Rectal smooth muscle tissue (tissue), 1 donor: ENCODE measurements around the gene CCDC201.

Experiments
- H3K27ac ChIP-seq: one replicate; pipeline ENCODE4 v1.7.0; 2013; ENCODE audit warnings: low read depth, low read length, inconsistent platforms
- H3K27me3 ChIP-seq: one replicate; pipeline ENCODE4 v1.7.0; 2013; ENCODE audit warnings: low read length; ENCODE audit not compliant: control insufficient read depth, insufficient read depth
- H3K36me3 ChIP-seq: one replicate; pipeline ENCODE4 v1.7.0; 2013; ENCODE audit warnings: low read length; ENCODE audit not compliant: control insufficient read depth, insufficient read depth
- H3K4me1 ChIP-seq: one replicate; pipeline ENCODE4 v1.7.0; 2013; ENCODE audit warnings: low read length; ENCODE audit not compliant: control insufficient read depth, insufficient read depth
- H3K4me3 ChIP-seq: one replicate; pipeline ENCODE4 v1.7.0; 2013; ENCODE audit warnings: low read length
- H3K9ac ChIP-seq: one replicate; pipeline ENCODE4 v1.7.0; 2013; ENCODE audit warnings: low read length

CCDC201 gene

DNA sequence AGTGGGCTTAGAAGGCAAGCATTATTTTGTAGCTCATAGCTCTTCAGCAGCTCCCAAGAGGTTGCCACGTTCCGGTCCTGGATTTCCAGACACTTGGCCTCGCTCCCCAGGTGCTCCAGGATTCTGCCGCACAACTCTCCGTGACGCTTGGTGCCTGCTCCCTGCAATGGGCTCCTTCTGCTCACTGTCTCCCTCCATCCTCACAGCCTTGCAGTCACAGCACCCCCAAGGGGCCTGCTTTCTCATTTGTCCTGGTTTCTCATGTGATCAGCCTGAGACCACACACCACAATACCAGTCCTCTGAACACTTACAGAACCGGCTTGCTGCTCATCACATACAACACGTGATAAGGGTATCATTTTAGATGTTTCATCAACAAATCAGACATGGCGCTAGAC is 38.4 kb upstream of the CCDC201 start:
- no peaks in the 10 kb centered on the region for H3K36me3 ChIP-seq

DNA sequence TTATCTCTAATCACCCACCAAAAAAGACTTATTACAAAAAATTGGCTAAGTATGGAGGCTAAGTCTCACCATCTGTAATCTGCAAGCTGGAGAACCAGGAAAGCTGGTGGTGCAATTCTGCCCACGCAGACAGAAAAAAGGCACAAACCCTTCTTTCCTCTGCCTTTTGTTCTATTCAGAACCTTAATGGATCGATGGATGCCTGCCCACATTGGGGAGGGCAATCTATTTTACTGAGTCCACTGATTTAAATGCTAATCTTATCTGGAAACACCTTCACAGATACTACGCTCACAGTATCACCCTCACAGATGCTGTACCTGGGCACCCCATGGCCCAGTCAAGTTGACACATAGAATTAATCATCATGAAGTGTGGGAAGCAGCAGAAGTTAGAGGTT is 38.0 kb upstream of the CCDC201 start:
- Histone ChIP-seq H3K36me3 (no peaks in the 10 kb centered on the region), H3K27me3 (no peaks in the 10 kb centered on the region)

More for the DNA sequence above, 38.4 kb upstream of the CCDC201 start:
- Histone ChIP-seq H3K27ac (no peak overlapping the region), H3K27me3 (no peaks in the 10 kb centered on the region), H3K4me3 (no peak overlapping the region), H3K4me1 (no peaks in the 10 kb centered on the region), H3K9ac (no peak overlapping the region)

DNA sequence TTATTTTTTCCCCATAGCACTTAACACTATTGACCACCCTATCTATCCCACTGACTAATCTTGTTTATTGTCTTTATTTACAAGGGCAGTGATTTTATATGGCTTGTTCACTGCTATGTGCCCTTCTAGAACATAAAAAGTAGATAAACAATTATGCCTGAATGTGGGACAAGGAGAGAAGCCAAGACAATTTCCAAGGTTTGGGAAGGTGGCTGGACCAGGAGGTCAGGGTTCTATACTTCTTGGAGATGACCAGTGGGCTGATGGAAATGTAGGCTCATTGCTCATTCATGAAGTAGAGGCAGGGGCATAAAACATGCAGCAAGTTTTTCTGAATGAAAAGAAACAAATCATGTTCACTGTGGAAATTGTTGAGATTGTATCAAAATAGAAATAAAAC is 36.7 kb upstream of the CCDC201 start:
- Histone ChIP-seq H3K27ac (no peak overlapping the region), H3K27me3 (no peaks in the 10 kb centered on the region), H3K36me3 (no peaks in the 10 kb centered on the region), H3K9ac (no peak overlapping the region), H3K4me1 (no peaks in the 10 kb centered on the region), H3K4me3 (no peak overlapping the region)

More for the DNA sequence above, 38.0 kb upstream of the CCDC201 start:
- H3K4me3 ChIP-seq, result no peak overlapping the region
- H3K27ac ChIP-seq, result no peak overlapping the region
- no peak overlapping the region for H3K9ac ChIP-seq
- H3K4me1 ChIP-seq, result no peaks in the 10 kb centered on the region

DNA sequence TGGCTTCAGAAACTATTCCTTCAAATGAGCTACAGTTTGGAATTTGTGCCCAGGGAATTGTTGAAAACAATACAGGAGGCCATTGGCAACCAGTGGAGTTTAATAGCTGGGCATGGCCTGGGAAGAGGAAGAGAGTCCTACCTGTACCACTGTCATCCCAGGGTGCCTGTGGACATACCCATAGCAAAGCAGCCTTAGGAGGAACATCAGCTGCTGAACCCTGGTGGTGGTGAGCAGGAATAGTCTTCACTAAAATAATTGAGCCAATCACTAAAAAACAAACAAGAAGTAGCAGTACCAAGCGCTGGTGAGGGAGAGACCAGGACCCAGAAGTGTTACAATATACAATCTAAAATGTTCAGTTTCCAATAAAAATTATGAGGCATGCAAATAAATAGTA is 29.9 kb upstream of the CCDC201 start:
- Histone ChIP-seq H3K4me3 (no peak overlapping the region), H3K36me3 (no peaks in the 10 kb centered on the region), H3K9ac (no peak overlapping the region), H3K27ac (no peak overlapping the region), H3K4me1 (no peaks in the 10 kb centered on the region), H3K27me3 (no peaks in the 10 kb centered on the region)

DNA sequence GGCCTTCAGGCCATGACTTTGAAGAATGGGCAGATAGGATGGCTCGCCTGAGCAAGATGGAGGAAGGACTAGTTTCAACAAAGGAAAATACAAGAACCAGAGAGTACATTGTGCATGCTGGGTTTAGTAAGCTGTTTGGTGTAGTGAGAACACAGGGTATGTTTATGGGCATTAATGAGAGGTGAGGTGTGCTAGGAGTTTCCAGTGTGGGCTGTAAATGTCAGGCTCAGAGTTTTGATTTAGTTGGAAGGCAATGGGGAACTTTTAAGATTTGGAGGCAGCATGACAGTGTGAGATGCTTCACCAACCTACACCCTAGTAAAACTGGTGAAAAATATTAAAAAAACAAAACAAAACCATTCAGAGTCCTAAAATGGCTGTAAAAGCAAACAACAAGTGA is 28.7 kb upstream of the CCDC201 start:
- no peaks in the 10 kb centered on the region for H3K4me1 ChIP-seq
- H3K27ac ChIP-seq, result no peak overlapping the region
- H3K9ac ChIP-seq, result no peak overlapping the region
- no peak overlapping the region for H3K4me3 ChIP-seq
- no peaks in the 10 kb centered on the region for H3K27me3 ChIP-seq
- H3K36me3 ChIP-seq, result no peaks in the 10 kb centered on the region

DNA sequence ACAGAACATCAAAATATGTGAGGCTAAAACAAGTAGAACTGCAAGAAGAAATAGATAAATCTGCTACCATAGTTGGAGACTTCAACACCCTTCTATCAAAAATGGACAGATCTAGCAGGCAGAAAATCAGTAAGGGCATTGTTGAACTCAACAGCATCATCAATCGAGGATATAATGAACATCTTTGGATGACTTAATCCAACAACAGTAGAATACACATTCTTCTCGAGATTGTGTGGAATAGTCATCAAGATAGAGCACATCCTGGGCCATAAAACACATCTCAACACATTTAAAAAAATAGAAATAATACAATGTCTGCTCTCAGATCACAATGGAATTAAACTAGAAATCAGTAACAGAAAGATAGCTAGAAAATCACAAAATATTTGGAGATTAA is 25.3 kb upstream of the CCDC201 start:
- H3K27me3 ChIP-seq, result peaks cover 3% of the 10 kb centered on the region
- H3K36me3 ChIP-seq, result no peaks in the 10 kb centered on the region
- no peak overlapping the region for H3K9ac ChIP-seq
- H3K4me1 ChIP-seq, result no peaks in the 10 kb centered on the region
- no peak overlapping the region for H3K4me3 ChIP-seq
- no peak overlapping the region for H3K27ac ChIP-seq

DNA sequence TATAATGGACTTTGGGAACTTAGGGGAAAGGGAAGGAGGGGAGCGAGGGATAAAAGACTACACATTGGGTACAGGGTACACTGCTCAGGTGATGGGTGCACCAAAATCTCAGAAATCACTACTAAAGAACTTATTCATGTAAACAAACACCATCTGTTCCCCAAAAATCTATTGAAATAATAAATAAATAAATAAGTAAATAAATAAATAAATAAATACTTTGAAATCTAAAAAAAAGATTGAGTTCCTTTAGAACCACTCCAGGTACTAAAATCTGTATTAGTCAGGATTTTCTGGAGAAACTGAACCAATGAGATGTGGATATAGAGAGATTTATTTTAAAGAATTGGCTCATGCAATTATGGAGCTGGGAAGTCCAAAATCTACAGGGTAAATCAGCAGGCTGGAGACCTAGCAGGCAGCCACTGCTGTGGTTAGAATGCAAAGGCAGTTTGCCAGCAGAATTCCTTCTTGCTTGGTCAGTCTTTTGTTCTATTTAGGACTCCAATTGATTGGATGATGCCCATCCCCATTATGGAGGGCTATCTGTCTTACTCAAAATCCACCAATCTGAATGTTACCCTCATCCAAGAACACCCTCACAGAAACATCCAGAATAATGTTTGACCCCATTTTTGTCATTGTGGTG is 24.3 kb upstream of the CCDC201 start:
- no peaks in the 10 kb centered on the region for H3K4me1 ChIP-seq
- H3K36me3 ChIP-seq, result no peaks in the 10 kb centered on the region
- H3K4me3 ChIP-seq, result no peak overlapping the region
- H3K27ac ChIP-seq, result no peak overlapping the region
- H3K9ac ChIP-seq, result no peak overlapping the region
- H3K27me3 ChIP-seq, result peaks cover 3% of the 10 kb centered on the region

DNA sequence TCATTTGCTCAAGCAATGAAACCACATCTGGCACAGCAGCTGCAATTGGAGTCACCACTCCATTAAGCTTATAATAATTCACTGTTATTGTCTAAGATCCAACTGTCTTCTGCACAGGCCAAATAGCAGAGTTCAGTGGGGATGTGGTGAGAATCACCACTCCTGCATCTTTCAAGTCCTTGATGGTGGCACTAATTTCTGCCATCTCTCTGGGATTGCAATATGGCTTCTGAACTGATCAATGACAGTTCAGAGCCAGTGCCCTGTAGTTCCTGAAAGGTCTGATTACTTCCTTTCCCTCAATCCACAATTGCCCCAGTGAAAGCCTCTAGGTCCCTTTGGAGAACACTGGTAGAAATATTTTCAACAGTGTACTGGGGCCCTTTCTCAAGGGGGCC is 21.8 kb upstream of the CCDC201 start:
- H3K36me3 ChIP-seq, result no peaks in the 10 kb centered on the region
- no peak overlapping the region for H3K9ac ChIP-seq
- H3K4me3 ChIP-seq, result no peak overlapping the region
- peaks cover 3% of the 10 kb centered on the region for H3K27me3 ChIP-seq
- no peak overlapping the region for H3K27ac ChIP-seq
- no peaks in the 10 kb centered on the region for H3K4me1 ChIP-seq

DNA sequence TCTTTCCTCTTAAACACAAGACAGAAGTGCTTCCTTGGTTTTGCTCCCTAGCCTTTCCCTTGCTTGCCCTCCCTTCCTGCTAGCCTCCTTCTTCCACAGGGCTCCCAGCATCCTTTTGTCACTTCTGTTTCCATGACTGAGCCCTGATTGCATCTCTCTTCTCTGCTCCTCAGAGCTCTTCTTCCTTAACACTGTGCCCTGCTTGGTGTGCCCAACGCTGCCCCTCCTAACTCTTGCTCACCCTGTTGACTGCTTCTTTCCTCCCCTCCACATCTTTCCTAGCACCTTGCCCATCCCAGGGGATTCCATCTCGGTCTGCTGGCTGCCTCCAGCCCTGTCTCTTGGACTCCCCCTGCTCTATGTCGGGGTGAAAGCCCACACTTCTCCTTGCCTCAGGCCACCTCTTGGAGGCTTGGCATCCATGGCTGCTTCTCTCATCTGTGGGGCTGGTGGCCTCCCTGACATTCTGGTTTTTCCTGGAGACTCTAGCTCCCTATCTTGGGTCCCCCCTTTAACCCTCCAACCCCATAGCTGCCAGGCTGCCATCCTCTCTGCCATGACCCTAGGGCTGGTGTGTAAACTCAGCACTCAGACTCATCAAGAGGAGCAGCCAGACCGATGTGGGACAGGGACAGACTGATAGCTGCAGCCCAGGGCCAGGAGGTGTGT is 21.2 kb upstream of the CCDC201 start:
- Histone ChIP-seq H3K27ac (no peak overlapping the region), H3K4me1 (no peaks in the 10 kb centered on the region), H3K27me3 (peaks cover 3% of the 10 kb centered on the region), H3K4me3 (no peak overlapping the region), H3K36me3 (no peaks in the 10 kb centered on the region), H3K9ac (no peak overlapping the region)

DNA sequence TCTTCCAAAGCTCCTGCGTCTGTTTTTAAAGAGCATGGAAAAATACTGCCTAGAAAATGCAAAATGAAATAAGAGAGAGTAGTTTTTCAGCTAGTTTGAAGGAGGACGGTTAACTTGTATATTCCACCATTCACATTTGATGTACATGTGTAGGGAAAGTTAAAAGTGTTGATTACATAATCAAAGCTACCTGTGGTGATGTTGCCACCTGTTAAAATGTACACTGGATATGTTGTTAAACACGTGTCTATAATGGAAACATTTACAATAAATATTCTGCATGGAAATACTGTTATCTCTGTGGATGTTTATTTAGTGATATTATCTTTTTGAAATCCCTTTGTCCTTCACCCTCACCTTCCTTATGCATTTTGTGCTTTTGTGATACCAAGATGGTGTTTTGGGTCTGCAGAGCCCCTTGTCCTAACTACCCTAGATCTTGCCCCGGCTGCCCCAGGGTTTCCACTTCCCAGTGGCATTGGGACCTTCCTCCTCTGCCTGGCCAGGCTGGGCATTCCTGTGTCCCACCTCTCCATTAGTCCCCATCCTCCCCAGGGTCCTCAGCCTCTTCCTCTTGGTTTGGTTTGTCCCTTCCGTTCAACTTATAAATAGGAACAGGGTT is 20.6 kb upstream of the CCDC201 start:
- Histone ChIP-seq H3K27me3 (peaks cover 5% of the 10 kb centered on the region), H3K4me1 (no peaks in the 10 kb centered on the region), H3K36me3 (no peaks in the 10 kb centered on the region), H3K9ac (no peak overlapping the region), H3K27ac (no peak overlapping the region), H3K4me3 (no peak overlapping the region)

DNA sequence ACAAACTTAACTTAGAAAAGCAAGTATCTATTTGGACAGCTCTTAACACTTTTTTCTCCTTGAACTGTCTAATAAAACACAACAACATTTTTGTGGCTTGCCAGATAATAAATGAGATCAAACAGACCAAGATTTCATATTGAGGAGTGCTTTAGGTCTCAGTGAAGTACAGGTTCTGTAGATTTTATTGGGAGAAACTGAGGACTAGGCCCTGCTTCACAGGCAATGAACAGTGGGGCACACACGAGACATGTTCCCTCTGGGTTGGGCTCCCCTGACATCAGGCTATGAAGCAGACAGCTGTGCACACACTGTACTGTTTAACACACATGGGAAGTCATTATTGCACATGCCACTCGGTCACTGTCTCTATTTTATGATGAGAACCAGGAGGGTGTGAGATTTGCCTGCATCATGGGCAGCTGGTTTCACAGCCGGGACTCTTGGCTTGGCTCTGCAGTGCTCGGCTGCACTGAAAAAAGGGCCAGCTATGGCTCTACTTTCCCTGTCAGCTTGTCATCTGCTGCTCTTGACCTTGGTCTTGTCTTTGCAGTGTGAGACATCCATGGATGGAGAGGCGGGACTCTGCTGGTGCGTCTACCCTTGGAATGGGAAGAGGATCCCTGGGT is 19.6 kb upstream of the CCDC201 start:
- peaks cover 8% of the 10 kb centered on the region for H3K27me3 ChIP-seq

DNA sequence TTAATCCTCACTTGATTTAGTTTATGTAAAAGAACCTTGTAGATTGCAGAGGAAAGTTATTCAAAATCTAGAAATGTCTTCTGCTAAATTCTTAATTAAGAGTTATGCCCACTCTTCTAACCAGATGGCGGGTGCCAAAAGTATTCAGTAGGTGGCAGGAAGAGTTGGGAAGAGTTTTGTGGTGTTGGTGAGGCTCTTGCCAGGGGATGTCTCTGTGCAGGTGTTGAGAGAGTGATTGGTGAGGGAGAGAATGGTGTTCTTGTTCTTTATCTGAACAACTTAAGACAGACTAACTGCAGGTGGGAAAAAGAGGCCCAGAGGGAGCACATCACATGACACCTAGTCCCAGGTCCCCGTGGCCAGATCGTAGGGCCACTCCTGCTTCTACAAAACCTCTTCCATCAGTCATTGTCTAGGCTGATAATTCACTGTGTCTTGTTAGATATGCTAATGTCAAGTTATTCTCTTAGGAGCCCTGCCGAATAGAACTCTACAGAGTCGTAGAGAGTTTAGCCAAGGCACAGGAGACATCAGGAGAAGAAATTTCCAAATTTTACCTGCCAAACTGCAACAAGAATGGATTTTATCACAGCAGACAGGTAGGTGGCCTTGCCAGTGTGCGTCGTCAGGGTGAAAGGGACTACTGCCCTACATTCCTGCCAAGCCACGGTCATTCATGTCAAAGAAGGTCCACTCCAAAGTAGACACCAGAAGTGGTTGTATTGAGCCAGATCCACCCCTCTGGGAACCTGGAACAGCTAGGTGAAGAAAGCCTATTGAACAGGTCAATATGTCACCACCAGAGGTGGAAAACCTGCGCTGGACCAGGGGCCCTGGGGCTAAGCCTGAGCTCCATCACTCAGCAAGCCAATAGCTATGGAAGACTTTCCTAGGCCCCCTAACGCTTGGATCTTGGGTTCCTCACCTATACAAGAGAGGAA is 18.9 kb upstream of the CCDC201 start:
- H3K27ac ChIP-seq, result no peak overlapping the region
- no peak overlapping the region for H3K9ac ChIP-seq
- no peaks in the 10 kb centered on the region for H3K36me3 ChIP-seq
- H3K27me3 ChIP-seq, result peaks cover 12% of the 10 kb centered on the region
- no peaks in the 10 kb centered on the region for H3K4me1 ChIP-seq
- no peak overlapping the region for H3K4me3 ChIP-seq

More for the DNA sequence above, 19.6 kb upstream of the CCDC201 start:
- Histone ChIP-seq H3K9ac (no peak overlapping the region), H3K4me1 (no peaks in the 10 kb centered on the region), H3K27ac (no peak overlapping the region), H3K36me3 (no peaks in the 10 kb centered on the region), H3K4me3 (no peak overlapping the region)
